Erythroblast (primary cell): Measurements from ENCODE around the gene KRCC1.

ENCODE experiments used
- DNase-seq, 2 experiments: peaks; one replicate each; lab custom pipeline; 2025; lab: John Stamatoyannopoulos, UW
- GATA1 ChIP-seq: IDR thresholded peaks from 2 replicates; pipeline ENCODE4 v1.6.1; 2011; ENCODE audit warnings: low read depth, mild to moderate bottlenecking, control low read depth, low read length, moderate library complexity
- POLR2A ChIP-seq: IDR thresholded peaks from 2 replicates; pipeline ENCODE4 v1.6.1; 2011; ENCODE audit warnings: mild to moderate bottlenecking, low read length

The KRCC1 gene

DNA sequence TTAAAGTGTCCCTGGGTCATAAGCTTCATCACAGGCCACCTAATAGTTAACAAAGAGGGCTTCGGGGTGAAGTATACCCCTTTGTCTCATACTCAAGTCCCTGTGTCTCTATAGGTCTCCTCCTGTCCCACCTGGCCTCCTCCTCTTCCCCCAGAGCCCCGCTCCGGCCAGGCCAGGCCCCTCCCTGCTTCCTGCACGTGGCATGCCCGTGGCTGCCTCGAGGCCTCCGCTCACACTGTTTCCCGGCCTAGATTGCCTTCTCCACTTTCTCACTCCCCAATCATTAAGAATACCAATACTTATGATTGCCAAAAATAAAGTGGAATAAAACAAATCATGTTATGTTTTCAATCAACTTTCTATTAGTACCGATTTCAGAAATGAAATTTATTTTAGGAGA is 30.8 kb upstream of the KRCC1 start:
- DNase-seq: no peak
- no peak for TF ChIP-seq GATA1
- no peak for TF ChIP-seq POLR2A

DNA sequence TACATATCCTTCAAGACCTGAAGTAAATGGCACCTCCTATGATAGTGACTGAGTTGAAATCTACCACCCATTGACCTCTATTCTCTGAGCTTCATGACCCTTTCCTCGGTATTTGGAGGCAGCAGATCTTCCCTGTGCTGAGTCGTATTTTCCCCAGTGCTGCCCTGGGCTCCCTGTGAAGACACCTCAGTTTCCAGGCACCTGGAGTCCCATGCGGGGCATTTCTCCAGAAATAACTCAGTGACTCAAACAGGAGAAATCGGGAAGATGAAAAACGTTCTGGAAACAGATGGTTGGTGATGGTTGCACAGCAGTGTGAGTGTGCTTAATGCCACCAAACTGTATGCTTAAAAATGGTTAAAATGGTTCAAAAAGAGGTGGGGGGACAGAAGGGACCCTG is 30.0 kb upstream of the KRCC1 start:
- TF ChIP-seq POLR2A: no peak
- TF ChIP-seq GATA1: no peak
- no peak for DNase-seq

DNA sequence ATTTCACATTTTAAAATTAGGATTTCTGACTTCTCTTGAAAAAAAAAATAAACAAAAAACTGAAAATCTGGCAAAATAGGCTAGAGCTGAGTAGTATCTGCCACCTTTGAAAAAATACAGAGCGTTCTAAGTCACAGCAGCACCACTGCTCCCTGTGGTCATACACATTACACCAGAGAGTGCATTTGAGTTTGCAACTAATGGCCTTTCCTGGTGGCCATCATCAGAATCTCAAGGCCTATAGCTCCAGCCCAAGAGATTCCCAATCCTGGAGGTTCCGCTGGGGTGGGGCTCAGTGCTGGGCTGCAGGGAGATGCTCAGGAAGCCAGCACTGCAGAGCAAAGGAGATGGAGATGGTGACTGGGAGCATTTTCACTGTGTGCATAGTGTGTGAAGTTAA is 29.5 kb upstream of the KRCC1 start:
- TF ChIP-seq POLR2A: no peak
- TF ChIP-seq GATA1: no peak
- no peak for DNase-seq

DNA sequence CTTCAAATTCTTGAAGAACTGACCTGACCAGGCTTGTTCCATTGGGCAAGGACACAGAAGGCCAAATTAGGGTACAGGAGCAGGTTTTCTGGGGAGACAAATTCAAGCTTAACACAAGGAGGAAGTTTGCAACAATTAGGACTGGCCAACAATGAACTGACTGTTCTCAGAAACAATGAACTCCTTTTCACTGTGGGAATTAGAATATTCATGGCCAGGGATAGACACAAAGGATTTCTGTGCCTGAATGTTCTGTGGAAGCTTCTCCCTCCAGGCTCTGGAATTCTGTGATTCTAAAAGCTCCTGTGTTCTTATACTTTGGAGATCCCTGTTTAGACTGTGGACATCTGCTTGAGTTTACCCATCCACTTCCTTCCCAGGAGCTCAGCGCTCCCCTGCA is 27.2 kb upstream of the KRCC1 start:
- DNase-seq: no peak
- TF ChIP-seq GATA1: no peak
- no peak for TF ChIP-seq POLR2A

DNA sequence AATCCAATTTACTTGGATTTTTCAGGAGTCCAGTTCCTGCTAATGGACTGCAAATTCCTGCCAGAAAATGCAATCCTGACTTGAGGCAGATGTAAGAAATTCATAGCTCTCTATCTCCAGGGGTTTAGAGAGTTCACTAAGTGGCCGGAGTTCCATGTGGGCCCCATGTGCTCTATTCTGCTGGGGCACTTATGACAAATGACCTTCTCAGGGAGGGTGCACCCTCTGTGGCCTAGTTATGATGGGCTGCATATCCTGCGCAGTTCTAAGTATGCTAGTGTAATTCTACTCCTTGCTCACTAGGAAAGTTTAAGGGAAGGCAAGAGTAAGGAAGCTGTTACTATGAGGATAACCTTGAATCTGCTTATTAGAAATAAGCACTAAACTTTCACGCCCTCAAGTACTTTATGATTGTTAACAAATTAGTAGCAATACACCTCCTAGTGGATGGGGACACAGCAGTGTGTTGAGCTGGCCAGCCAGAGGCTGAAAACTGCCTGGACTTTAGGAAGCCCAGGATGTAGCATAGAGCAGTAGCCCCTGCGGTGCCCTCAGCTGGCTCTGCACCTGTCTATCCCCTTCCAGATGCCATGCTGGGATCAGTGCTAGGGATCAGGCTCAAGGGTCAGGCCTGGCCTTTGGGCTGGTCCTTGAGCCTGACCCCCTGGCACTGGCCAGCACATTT is 26.5 kb upstream of the KRCC1 start:
- no peak for DNase-seq
- TF ChIP-seq POLR2A: no peak
- no peak for TF ChIP-seq GATA1

DNA sequence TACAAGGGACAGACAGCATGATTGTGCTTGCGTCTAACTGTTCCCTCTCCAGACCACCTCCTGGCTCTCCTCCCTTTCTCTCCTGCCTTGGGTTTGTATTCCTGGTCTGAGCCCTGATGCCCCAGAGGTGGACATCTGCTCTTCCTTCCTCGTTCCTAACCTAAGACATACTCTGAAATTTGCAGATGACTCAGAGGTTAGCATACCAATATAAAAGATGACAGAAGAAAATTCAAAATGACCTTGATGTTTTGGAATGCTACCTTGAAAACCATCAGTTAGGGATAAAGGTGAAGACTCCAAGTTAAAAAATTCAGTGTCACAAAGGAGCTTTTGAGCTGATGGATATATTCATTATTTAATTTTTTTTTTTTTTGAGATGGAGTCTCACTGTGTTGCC is 25.0 kb upstream of the KRCC1 start:
- DNase-seq: no peak
- TF ChIP-seq GATA1: no peak
- no peak for TF ChIP-seq POLR2A

DNA sequence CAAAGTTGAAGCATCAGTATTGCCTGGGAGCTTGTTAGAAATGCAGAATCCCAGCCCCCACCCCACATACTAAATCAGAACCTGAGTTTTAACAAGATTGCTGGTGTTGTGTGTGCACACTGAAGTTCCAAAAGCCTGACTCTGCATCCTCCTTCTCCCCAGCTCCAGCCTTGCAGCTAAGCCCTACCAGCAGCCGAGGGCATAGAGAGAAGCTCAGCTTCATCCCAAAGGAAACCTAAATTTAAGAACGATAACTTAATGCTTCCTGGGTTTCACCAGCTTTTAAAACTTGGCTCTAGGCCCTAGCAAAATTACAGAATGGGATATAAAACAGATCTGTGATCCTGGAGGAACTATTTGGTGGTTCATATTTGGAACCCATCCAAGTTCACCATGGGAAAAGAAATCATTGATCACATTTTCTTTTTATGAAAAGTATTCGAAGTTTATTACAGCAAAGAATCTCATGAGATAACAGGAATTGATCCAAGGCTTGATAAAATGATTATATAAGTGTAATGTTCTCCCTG is 23.1 kb upstream of the KRCC1 start:
- TF ChIP-seq GATA1 (no peak), POLR2A (no peak)
- DNase-seq: no peak

DNA sequence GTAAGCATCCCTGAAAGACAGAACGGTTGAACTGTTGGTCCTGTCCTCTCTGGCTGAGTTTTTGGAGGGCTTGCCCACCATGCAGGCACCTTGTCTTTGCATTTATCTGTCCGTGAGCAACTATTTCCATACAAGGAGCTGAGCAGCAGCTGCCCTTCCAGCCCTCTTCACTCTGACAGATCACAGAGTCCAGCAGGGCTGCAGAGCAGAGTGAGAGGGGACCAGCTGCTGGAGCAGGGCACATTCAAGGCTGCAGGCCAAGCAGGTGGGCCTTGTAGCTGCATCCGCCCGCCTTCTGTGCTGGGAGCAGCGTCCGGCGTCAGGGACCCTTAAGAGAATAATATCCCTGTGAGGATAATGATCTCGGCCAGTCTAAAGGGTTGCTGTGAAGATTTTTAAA is 21.5 kb upstream of the KRCC1 start:
- no peak for DNase-seq
- no peak for TF ChIP-seq GATA1
- no peak for TF ChIP-seq POLR2A

DNA sequence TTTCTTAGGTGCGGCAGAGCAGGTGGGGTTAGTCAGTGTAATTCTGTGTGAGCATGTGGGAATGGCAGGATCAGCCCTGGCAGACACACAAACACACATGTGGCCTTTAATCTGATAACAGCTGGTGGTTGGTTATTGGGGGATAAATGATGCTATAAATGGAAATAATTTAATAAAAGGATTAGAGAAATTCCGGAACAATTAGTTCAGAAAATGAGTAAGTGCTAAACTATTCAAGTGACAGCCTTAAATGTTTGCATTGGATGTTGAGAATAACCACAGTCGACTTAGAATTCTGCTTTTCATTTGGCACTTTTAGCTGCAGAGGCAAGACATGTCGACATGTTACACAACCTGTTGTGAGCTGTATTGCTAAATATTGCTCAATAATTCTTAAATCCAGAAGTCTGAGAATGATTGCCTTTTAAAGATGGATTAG is 19.3 kb upstream of the KRCC1 start:
- TF ChIP-seq GATA1 (no peak), POLR2A (no peak)
- no peak for DNase-seq

DNA sequence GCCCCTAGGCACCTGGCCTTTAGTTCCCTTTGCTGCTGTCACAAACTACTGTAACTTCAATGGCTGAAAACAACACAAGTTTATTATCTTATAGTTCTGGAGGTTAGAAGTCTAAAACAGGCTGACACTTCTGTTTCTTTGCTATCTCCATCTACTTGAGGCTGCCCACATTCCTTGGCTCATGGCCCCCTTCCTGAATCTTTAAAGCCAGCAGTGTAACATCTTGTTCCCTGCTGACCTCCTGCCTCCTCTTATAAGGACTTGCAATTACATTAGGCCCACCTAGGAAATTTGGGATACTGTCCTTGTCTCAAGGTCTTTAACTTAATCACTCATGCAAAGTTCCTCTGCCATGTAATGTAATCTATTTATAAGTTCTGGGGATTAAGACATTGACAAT is 18.6 kb upstream of the KRCC1 start:
- TF ChIP-seq GATA1 (no peak), POLR2A (no peak)
- no peak for DNase-seq

DNA sequence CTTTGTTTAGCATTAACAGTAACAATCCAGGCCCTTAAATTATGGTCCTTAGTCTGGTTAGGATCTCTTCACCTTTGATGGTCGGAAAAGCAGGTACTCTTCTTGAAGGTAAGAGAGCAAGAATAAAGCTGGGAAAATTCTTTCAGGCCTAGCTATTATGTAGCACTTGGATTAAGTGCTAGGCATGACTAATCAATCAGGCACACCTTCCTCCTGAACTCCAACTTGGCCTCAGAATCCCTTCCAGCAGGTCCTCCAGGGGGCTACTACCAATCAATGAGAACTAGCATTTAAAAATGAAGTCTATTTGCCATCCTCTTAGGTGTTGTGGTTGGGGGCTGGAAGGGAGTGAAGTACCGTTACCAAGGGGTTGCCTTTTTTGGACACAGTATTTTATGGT is 15.8 kb upstream of the KRCC1 start:
- TF ChIP-seq GATA1: no peak
- no peak for TF ChIP-seq POLR2A
- no peak for DNase-seq

DNA sequence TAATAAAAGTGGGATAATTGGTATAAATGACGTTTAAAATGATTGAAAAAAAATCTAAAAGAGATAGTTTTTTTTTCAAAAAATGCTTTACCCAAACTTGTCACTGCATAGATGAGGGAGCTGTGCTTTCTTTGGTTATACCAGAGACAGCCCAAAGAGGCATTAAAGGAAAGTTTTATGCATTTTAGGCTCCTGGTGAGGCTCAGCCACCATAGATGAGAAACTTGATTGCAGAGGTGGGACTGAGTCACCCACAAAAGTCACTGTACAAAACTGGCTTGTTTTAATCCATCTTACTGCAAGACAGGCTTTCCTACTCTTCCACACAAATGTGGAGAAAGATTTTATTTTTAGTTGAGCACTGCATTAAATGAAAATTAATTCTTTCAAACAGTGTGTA is 14.5 kb upstream of the KRCC1 start:
- TF ChIP-seq GATA1 (no peak), POLR2A (no peak)
- no peak for DNase-seq

DNA sequence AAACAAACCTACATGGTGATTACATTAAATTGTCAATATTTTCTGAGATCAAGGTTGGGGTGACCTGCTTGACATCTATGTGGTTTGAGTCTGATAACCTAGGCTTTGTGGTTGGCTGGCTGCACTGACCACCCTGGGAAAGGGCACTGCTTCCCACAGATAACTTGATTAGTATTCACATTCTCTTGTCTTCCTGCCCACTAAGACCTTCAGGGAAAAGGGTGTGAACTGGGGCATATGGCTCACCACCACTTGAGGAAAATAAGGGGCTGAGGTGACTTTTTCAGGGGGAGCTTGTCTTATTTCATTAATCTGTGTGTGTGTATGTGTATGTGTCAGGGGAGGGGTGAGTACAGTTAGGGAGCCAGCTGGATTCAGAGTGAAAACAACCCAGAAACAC is 13.5 kb upstream of the KRCC1 start:
- no peak for TF ChIP-seq GATA1
- TF ChIP-seq POLR2A: no peak
- no peak for DNase-seq

DNA sequence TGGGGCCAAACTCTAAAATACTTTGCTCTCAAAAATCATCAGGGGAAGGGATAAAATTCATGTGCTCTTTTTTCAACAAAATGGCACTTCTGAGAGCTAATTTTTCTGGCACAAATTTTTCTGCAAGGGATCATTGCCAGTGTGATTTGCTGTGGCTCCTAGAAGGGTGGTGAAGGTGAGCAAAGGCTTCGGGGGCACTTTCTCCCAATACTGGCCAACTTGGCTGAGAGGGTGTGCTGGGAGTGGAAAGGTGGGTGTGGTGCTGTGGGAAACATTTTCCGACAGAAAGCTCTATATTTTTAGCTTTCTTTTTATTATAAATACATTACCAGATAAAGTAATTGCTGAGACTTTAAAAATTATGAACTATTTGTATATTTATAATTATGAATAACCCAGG is 12.5 kb upstream of the KRCC1 start:
- no peak for TF ChIP-seq POLR2A
- no peak for TF ChIP-seq GATA1
- no peak for DNase-seq

DNA sequence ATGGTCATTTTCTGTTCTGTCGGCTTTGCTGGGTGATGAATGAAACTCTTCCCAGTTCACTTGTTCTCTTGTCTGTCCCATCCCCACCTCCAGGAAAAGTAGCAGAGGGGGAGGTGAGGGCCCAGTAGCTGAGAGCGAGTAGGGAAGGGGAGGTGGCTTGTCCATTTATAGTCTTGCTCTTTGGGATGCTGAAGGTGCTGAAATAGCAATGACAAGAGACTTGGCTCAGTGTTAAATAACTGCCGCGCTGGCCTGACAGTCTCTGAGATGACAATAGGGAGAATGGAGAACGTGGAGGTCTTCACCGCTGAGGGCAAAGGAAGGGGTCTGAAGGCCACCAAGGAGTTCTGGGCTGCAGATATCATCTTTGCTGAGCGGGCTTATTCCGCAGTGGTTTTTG is 12.0 kb upstream of the KRCC1 start, which contains the start of gene SMYD1:
Gene SMYD1 (plus strand): TSS at position 228 of the 400 bp plus-strand sequence. CDS start 40 bp downstream, at position 268.
- TF ChIP-seq GATA1 (no peak), POLR2A (no peak)
- DNase-seq: no peak
